Keratinocyte (primary cell): ENCODE results near the gene CMYA5. TPM values are rescaled to one million over a fixed set of nuclear protein-coding genes. Genes with fewer than 3 reads are reported as not detected.

Experiments
- DNase-seq: peaks from one replicate; pipeline ENCODE4 v3.0.0-alpha.2; 2011; ENCODE audit warnings: low read depth, missing footprints, low spot score
- FAIRE-seq: peaks from 2 replicates; lab custom pipeline; 2011; peaks lifted over from hg19 to GRCh38; lab: Jason Lieb, UNC
- H2AFZ ChIP-seq: 2 replicates; pipeline ENCODE4 v1.6.0; 2012; ENCODE audit warnings: low read length, control low read depth, inconsistent platforms; ENCODE audit not compliant: control insufficient read depth
- H3K27ac ChIP-seq: 2 replicates; pipeline ENCODE4 v1.5.1; 2011; ENCODE audit warnings: low read length; ENCODE audit not compliant: control insufficient read depth, insufficient read depth
- H3K27me3 ChIP-seq: 3 replicates; pipeline ENCODE4 v1.6.0; 2011; ENCODE audit warnings: low read length; ENCODE audit not compliant: control insufficient read depth, insufficient read depth; ENCODE audit errors: extremely low read depth
- H3K36me3 ChIP-seq, 2 experiments: 2 replicates in 1 of 2; 3 replicates in 1 of 2; pipeline ENCODE4 v1.5.1; 2011; ENCODE audit warnings: low read length in 2 of 2, mild to moderate bottlenecking in 1 of 2; ENCODE audit not compliant: control insufficient read depth in 2 of 2, insufficient read depth in 2 of 2; ENCODE audit errors: extremely low read depth in 1 of 2
- H3K4me1 ChIP-seq: 3 replicates; pipeline ENCODE4 v1.5.1; 2011; ENCODE audit warnings: low read length; ENCODE audit not compliant: control insufficient read depth, insufficient read depth; ENCODE audit errors: extremely low read depth
- H3K4me2 ChIP-seq: 3 replicates; pipeline ENCODE4 v1.6.0; 2011; ENCODE audit warnings: low read depth, low read length; ENCODE audit not compliant: control insufficient read depth, insufficient read depth; ENCODE audit errors: extremely low read depth
- H3K4me3 ChIP-seq, 3 experiments: fragments of 200-600 bp in 1 of 3; sonication (generic) in 1 of 3; 2 replicates in 2 of 3; 3 replicates in 1 of 3; pipeline ENCODE4 v1.5.1; 2011 to 2016; ENCODE audit warnings: low read length in 3 of 3, mild to moderate bottlenecking in 3 of 3, control low read depth in 2 of 3, inconsistent platforms in 1 of 3, low read depth in 1 of 3, mixed read lengths in 1 of 3, mixed run types in 1 of 3, moderate library complexity in 1 of 3; ENCODE audit not compliant: control insufficient read depth in 2 of 3, insufficient read depth in 2 of 3; ENCODE audit errors: extremely low read depth in 1 of 3
- H3K79me2 ChIP-seq: 2 replicates; pipeline ENCODE4 v1.6.0; 2012; ENCODE audit warnings: low read length; ENCODE audit not compliant: control insufficient read depth, insufficient read depth
- H3K9ac ChIP-seq: 3 replicates; pipeline ENCODE4 v1.6.0; 2011; ENCODE audit warnings: low read length; ENCODE audit not compliant: control insufficient read depth, insufficient read depth; ENCODE audit errors: extremely low read depth
- H3K9me1 ChIP-seq: 3 replicates; pipeline ENCODE4 v1.6.0; 2011; ENCODE audit warnings: low read length; ENCODE audit not compliant: control insufficient read depth, insufficient read depth; ENCODE audit errors: extremely low read depth
- H3K9me3 ChIP-seq: 2 replicates; pipeline ENCODE4 v1.5.1; 2012; ENCODE audit warnings: low read depth, low read length; ENCODE audit not compliant: control insufficient read depth
- H4K20me1 ChIP-seq: 3 replicates; pipeline ENCODE4 v1.6.0; 2011; ENCODE audit warnings: low read length; ENCODE audit not compliant: control insufficient read depth, insufficient read depth; ENCODE audit errors: extremely low read depth
- CTCF ChIP-seq, 3 experiments: IDR thresholded peaks in 1 of 3; conservative IDR thresholded peaks in 1 of 3; optimal IDR thresholded peaks in 1 of 3; 2 replicates in 2 of 3; 3 replicates in 1 of 3; pipeline versions ENCODE3 to v1.5.1; 2011; ENCODE audit warnings: low read length in 3 of 3, mild to moderate bottlenecking in 3 of 3, moderate library complexity in 2 of 3, control low read depth in 1 of 3, inconsistent platforms in 1 of 3; ENCODE audit not compliant: insufficient read depth in 2 of 3; ENCODE audit errors: extremely low read depth in 1 of 3
- EZH2 ChIP-seq: IDR thresholded peaks from one replicate; pipeline ENCODE4 v1.6.1; 2012; ENCODE audit warnings: inconsistent platforms, mild to moderate bottlenecking, low read length, moderate library complexity
- dilution Hi-C: fragments of 300-500 bp; cut with MboI; formaldehyde crosslinking; loops from one replicate; pipeline ENCODE4 v1.7.0; 2020; ENCODE audit warnings: low sequenced_read_pairs; ENCODE audit not compliant: extremely low pct_ligation_motif_present
- polyA plus RNA-seq, 5 experiments: library from polyadenylated mRNA; depleted of rRNA in 3 of 5; stranded (reverse) in 3 of 5; stranded (forward) in 1 of 5; unstranded in 1 of 5; fragments of >200 nt; gene quantifications; 1 replicate in 1 of 5; 2 replicates in 3 of 5; 3 replicates in 1 of 5; pipeline versions ENCODE4 v1.2.1 to v1.2.3, GENCODE V29; 2011 to 2012; ENCODE audit warnings: missing spikeins in 2 of 5, low read depth in 1 of 5, low replicate concordance in 1 of 5

Gene CMYA5
- polyA plus RNA-seq, 1 donor (not counting 4 experiments of a cell fraction or from before 2014, with no cell fraction given), result 0.25 TPM

- no peak for FAIRE-seq
- no peaks in the 10 kb centered on the region for H3K36me3 ChIP-seq
- H3K79me2 ChIP-seq, result no peaks in the 10 kb centered on the region
- H3K9me1 ChIP-seq, result no peaks in the 10 kb centered on the region
- no peak for DNase-seq
- H3K4me1 ChIP-seq, result no peaks in the 10 kb centered on the region
- no peaks in the 10 kb centered on the region for H3K27me3 ChIP-seq
- H3K27ac ChIP-seq, result no peak overlapping the region
- H2AFZ ChIP-seq, result no peak overlapping the region
- no peak overlapping the region for H3K4me2 ChIP-seq
- no peak for TF ChIP-seq CTCF (optimal IDR thresholded peaks at IDR 0.05 in 1 of 3, IDR thresholded peaks at IDR 0.05 in 1 of 3, conservative IDR thresholded peaks at IDR 0.05 in 1 of 3; ENCODE audit: extremely low read depth in 1 of 3, insufficient read depth in 2 of 3, low read length in 3 of 3)
- TF ChIP-seq EZH2, result no peak
- no peak overlapping the region for H3K9ac ChIP-seq
- H3K9me3 ChIP-seq, result no peaks in the 10 kb centered on the region
- dilution Hi-C loops, result no loop called here
- H4K20me1 ChIP-seq, result no peaks in the 10 kb centered on the region
- H3K4me3 ChIP-seq, result no peak overlapping the region
Measured at GRCh38 chr5:79787448-79787847, 97.8 kb downstream of the CMYA5 start.

GRCh38 chr5:79791843-79792242 lies 102.2 kb downstream of the CMYA5 start:
- dilution Hi-C loops, result no loop called here
- Histone ChIP-seq H3K27me3 (no peaks in the 10 kb centered on the region), H3K9me1 (no peaks in the 10 kb centered on the region), H3K27ac (no peak overlapping the region), H3K4me1 (no peaks in the 10 kb centered on the region), H3K9me3 (no peaks in the 10 kb centered on the region), H3K9ac (no peak overlapping the region), H3K4me3 (no peak overlapping the region), H3K4me2 (no peak overlapping the region), H3K36me3 (no peaks in the 10 kb centered on the region), H4K20me1 (no peaks in the 10 kb centered on the region), H2AFZ (no peak overlapping the region), H3K79me2 (no peaks in the 10 kb centered on the region)
- no peak for FAIRE-seq
- TF ChIP-seq EZH2 (no peak), CTCF (optimal IDR thresholded peaks at IDR 0.05 in 1 of 3, IDR thresholded peaks at IDR 0.05 in 1 of 3, conservative IDR thresholded peaks at IDR 0.05 in 1 of 3; ENCODE audit: extremely low read depth in 1 of 3, insufficient read depth in 2 of 3, low read length in 3 of 3) (no peak)
- no peak for DNase-seq
